DMS153 treated with DMSO at 0.1 percent for 48 hours (cell line): ENCODE measurements around the gene TMEM109.
A peak's percentile ranks its signal among the peaks of the same experiment; 100 is the strongest.

ENCODE experiments used
- DNase-seq: peaks from one replicate; lab custom pipeline; 2025; ENCODE audit not compliant: unreplicated experiment; lab: John Stamatoyannopoulos, UW

The TMEM109 gene

GRCh38 chr11:60878245-60879101, 35.5 kb upstream of the TMEM109 start:
- DNase-seq: no peak

GRCh38 chr11:60879104-60879503, 34.9 kb upstream of the TMEM109 start:
- no peak for DNase-seq

GRCh38 chr11:60879971-60880588, 33.9 kb upstream of the TMEM109 start:
- DNase-seq: no peak

- DNase-seq: peak; percentile 74
These were observed 33.2 kb upstream of the TMEM109 start for GRCh38 chr11:60880643-60881282.

GRCh38 chr11:60887556-60887955, 26.4 kb upstream of the TMEM109 start:
- peak; percentile 66 for DNase-seq

- no peak for DNase-seq
These were observed 24.1 kb upstream of the TMEM109 start for GRCh38 chr11:60889869-60890311.

- no peak for DNase-seq
These were observed 23.3 kb upstream of the TMEM109 start for GRCh38 chr11:60890696-60891095.

- no peak for DNase-seq
These were observed 22.7 kb upstream of the TMEM109 start for GRCh38 chr11:60891103-60891741.

GRCh38 chr11:60895687-60896086, 18.3 kb upstream of the TMEM109 start:
- DNase-seq: no peak

- DNase-seq: no peak
These were observed 16.5 kb upstream of the TMEM109 start for GRCh38 chr11:60897496-60897895.

GRCh38 chr11:60899046-60899936, 14.7 kb upstream of the TMEM109 start:
- DNase-seq: peak; percentile 24

GRCh38 chr11:60899977-60900376, 14.0 kb upstream of the TMEM109 start:
- no peak for DNase-seq

GRCh38 chr11:60900673-60901404, 13.1 kb upstream of the TMEM109 start:
- no peak for DNase-seq

GRCh38 chr11:60902625-60903024, 11.3 kb upstream of the TMEM109 start:
- no peak for DNase-seq

GRCh38 chr11:60905047-60905446, 8.9 kb upstream of the TMEM109 start:
- DNase-seq: no peak

- no peak for DNase-seq
These were observed 8.3 kb upstream of the TMEM109 start for GRCh38 chr11:60905551-60906113.

- peak; percentile 96 for DNase-seq
These were observed 7.6 kb upstream of the TMEM109 start, which contains the start of gene PRPF19 for GRCh38 chr11:60906132-60906972. Gene PRPF19, minus strand, starts transcription at chr11:60906585. Its CDS starts 203 bp downstream, at chr11:60906382.

GRCh38 chr11:60908803-60909202, 5.2 kb upstream of the TMEM109 start:
- DNase-seq: no peak
